PC-9 (cell line): ENCODE results near the gene GMDS. TPM values are rescaled to one million over a fixed set of nuclear protein-coding genes. Genes with fewer than 3 reads are reported as not detected.

Experiments used
- BruUV-seq: library from RNA; stranded (reverse); fragments of 400-500 nt; replicated peaks from 2 replicates; lab custom pipeline; 2021; lab: Mats Ljungman, UMichigan
- CTCF ChIA-PET: fragments of 300-600 bp; sonication (Branson Sonifier 250); formaldehyde crosslinking; loops from one replicate; lab custom pipeline; 2022; ENCODE audit warnings: antibody characterized with exemption; lab: Charles Lee
- POLR2A ChIA-PET: fragments of 300-600 bp; sonication (Branson Sonifier 250); formaldehyde crosslinking; loops from one replicate; lab custom pipeline; 2022; ENCODE audit warnings: antibody characterized with exemption; ENCODE audit not compliant: unreplicated experiment; lab: Charles Lee
- DNase-seq, 2 experiments: peaks; one replicate each; pipeline versions ENCODE4 v3.0.0 to v3.0.0-alpha.2; 2015 to 2022; ENCODE audit warnings: mixed read lengths in 1 of 2
- H2AFZ ChIP-seq: fragments of 200-600 bp; sonication (generic); 2 replicates; pipeline ENCODE4 v1.8.1; 2017; ENCODE audit warnings: antibody characterized with exemption
- H3F3A ChIP-seq: fragments of 200-600 bp; sonication (generic); 2 replicates; pipeline ENCODE4 v1.8.1; 2017; ENCODE audit warnings: antibody characterized with exemption, mild to moderate bottlenecking, low read depth; ENCODE audit not compliant: insufficient read depth
- H3K27ac ChIP-seq: fragments of 200-600 bp; sonication (generic); 2 replicates; pipeline ENCODE4 v1.6.1; 2016; ENCODE audit warnings: mixed run types
- H3K27me3 ChIP-seq: fragments of 200-600 bp; sonication (generic); 2 replicates; pipeline ENCODE4 v1.6.1; 2016; ENCODE audit warnings: low read depth, mixed run types; ENCODE audit not compliant: insufficient read depth
- H3K36me3 ChIP-seq: fragments of 200-600 bp; sonication (generic); 2 replicates; pipeline ENCODE4 v1.6.1; 2016; ENCODE audit warnings: low read depth, mixed run types
- H3K4me1 ChIP-seq: fragments of 200-600 bp; sonication (generic); replicated peaks from 2 replicates; pipeline ENCODE4 v1.6.1; 2016; ENCODE audit warnings: mixed run types; ENCODE audit not compliant: insufficient read depth
- H3K4me2 ChIP-seq: fragments of 200-600 bp; sonication (generic); 2 replicates; pipeline ENCODE4 v1.6.1; 2017; ENCODE audit warnings: mixed run types
- H3K4me3 ChIP-seq: fragments of 200-600 bp; sonication (generic); 2 replicates; pipeline ENCODE4 v1.6.1; 2016; ENCODE audit warnings: mixed run types
- H3K79me2 ChIP-seq: fragments of 200-600 bp; sonication (generic); 2 replicates; pipeline ENCODE4 v1.6.1; 2017; ENCODE audit warnings: low read depth, mixed run types
- H3K9me2 ChIP-seq: fragments of 200-600 bp; sonication (generic); 2 replicates; pipeline ENCODE4 v1.8.1; 2017; ENCODE audit warnings: mild to moderate bottlenecking; ENCODE audit not compliant: insufficient read depth
- H3K9me3 ChIP-seq: fragments of 200-600 bp; sonication (generic); 2 replicates; pipeline ENCODE4 v1.8.1; 2016; ENCODE audit warnings: low read depth; ENCODE audit not compliant: insufficient read depth
- H4K20me1 ChIP-seq: fragments of 200-600 bp; sonication (generic); 2 replicates; pipeline ENCODE4 v1.8.1; 2017; ENCODE audit not compliant: insufficient read depth
- EZH2 ChIP-seq: fragments of 200-600 bp; sonication (generic); IDR thresholded peaks from 2 replicates; pipeline ENCODE4 v1.8.0; 2017; ENCODE audit warnings: antibody characterized with exemption, low read depth
- intact Hi-C: fragments of 100-400 bp; cut with micrococcal nuclease; formaldehyde crosslinking; loops from one replicate; pipeline ENCODE4 v1.10.0; 2022; ENCODE audit not compliant: unreplicated experiment
- total RNA-seq: library from RNA; stranded (reverse); gene quantifications from 2 replicates; pipeline ENCODE4 v1.2.3, GENCODE V29; 2021
- TF ChIP-seq, protein P1 (sequence below): fragments of 200-600 bp; sonication (generic); conservative IDR thresholded peaks from 2 replicates; pipeline ENCODE4 v1.6.1; 2017; ENCODE audit warnings: mixed run types, antibody characterized with exemption, mild to moderate bottlenecking, moderate library complexity

The GMDS gene
- total RNA-seq, 1 experiment from 2014 or later = 30.1 TPM

GRCh38 chr6:2063547-2063946 is 181.9 kb downstream of the GMDS start:
- no peak overlapping the region for H3K27ac ChIP-seq
- no peaks in the 10 kb centered on the region; the same call in 1 of the 2 replicates for H4K20me1 ChIP-seq
- no peak for TF ChIP-seq EZH2
- no TSS peak for BruUV-seq
- H3K4me2 ChIP-seq = no peak overlapping the region
- intact Hi-C loops = no loop called here
- H3K4me3 ChIP-seq = no peak overlapping the region
- no peaks in the 10 kb centered on the region for H3K9me2 ChIP-seq
- no peaks in the 10 kb centered on the region for H3K79me2 ChIP-seq
- H3K9me3 ChIP-seq = no peaks in the 10 kb centered on the region
- H3K27me3 ChIP-seq = no peaks in the 10 kb centered on the region
- ChIA-PET POLR2A (no interaction called here), CTCF (no interaction called here)
- no peaks in the 10 kb centered on the region for H3K36me3 ChIP-seq
- H3F3A ChIP-seq = no peaks in the 10 kb centered on the region
- H2AFZ ChIP-seq = no peak overlapping the region
- no peak for DNase-seq
- H3K4me1 ChIP-seq = no peaks in the 10 kb centered on the region

GRCh38 chr6:2061880-2062279 is 183.5 kb downstream of the GMDS start:
- POLR2A ChIA-PET = no interaction called here
- Histone ChIP-seq H3K9me2 (no peaks in the 10 kb centered on the region), H3K36me3 (no peaks in the 10 kb centered on the region), H3K27me3 (no peaks in the 10 kb centered on the region), H3K9me3 (no peaks in the 10 kb centered on the region), H2AFZ (no peak overlapping the region), H3K4me1 (no peaks in the 10 kb centered on the region), H4K20me1 (no peaks in the 10 kb centered on the region; the same call in 1 of the 2 replicates), H3F3A (no peaks in the 10 kb centered on the region), H3K27ac (no peak overlapping the region), H3K79me2 (no peaks in the 10 kb centered on the region), H3K4me3 (no peak overlapping the region), H3K4me2 (no peak overlapping the region)
- intact Hi-C loops = no loop called here
- TF ChIP-seq, protein P1, sequence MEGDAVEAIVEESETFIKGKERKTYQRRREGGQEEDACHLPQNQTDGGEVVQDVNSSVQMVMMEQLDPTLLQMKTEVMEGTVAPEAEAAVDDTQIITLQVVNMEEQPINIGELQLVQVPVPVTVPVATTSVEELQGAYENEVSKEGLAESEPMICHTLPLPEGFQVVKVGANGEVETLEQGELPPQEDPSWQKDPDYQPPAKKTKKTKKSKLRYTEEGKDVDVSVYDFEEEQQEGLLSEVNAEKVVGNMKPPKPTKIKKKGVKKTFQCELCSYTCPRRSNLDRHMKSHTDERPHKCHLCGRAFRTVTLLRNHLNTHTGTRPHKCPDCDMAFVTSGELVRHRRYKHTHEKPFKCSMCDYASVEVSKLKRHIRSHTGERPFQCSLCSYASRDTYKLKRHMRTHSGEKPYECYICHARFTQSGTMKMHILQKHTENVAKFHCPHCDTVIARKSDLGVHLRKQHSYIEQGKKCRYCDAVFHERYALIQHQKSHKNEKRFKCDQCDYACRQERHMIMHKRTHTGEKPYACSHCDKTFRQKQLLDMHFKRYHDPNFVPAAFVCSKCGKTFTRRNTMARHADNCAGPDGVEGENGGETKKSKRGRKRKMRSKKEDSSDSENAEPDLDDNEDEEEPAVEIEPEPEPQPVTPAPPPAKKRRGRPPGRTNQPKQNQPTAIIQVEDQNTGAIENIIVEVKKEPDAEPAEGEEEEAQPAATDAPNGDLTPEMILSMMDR = no peak
- no peak for TF ChIP-seq EZH2
- DNase-seq = no peak
- CTCF ChIA-PET = no interaction called here
- no TSS peak for BruUV-seq

GRCh38 chr6:2055911-2056310 is 189.5 kb downstream of the GMDS start:
- H3K4me1 ChIP-seq = no peaks in the 10 kb centered on the region
- H3F3A ChIP-seq = no peaks in the 10 kb centered on the region
- no peak for DNase-seq
- no peak overlapping the region for H3K27ac ChIP-seq
- H3K27me3 ChIP-seq = no peaks in the 10 kb centered on the region
- H3K9me3 ChIP-seq = no peaks in the 10 kb centered on the region
- H4K20me1 ChIP-seq = no peaks in the 10 kb centered on the region
- H3K4me3 ChIP-seq = no peak overlapping the region
- ChIA-PET POLR2A (interaction anchor here (0.6 kb wide), 1 partner anchor 1385 kb away, joined by 6 read pairs; no protein-coding TSS in a partner anchor), CTCF (no interaction called here)
- TF ChIP-seq EZH2 = no peak
- TF ChIP-seq, protein P1 = no peak
- H3K79me2 ChIP-seq = no peaks in the 10 kb centered on the region
- no peak overlapping the region for H2AFZ ChIP-seq
- no TSS peak for BruUV-seq
- no peaks in the 10 kb centered on the region for H3K36me3 ChIP-seq
- no peaks in the 10 kb centered on the region for H3K9me2 ChIP-seq
- no peak overlapping the region for H3K4me2 ChIP-seq
- intact Hi-C loops = no loop called here

GRCh38 chr6:2055143-2055542 is 190.3 kb downstream of the GMDS start:
- no TSS peak for BruUV-seq
- H3F3A ChIP-seq = no peaks in the 10 kb centered on the region
- H3K4me3 ChIP-seq = no peak overlapping the region
- intact Hi-C loops = no loop called here
- no peaks in the 10 kb centered on the region for H3K9me3 ChIP-seq
- H2AFZ ChIP-seq = no peak overlapping the region
- no peak overlapping the region for H3K4me2 ChIP-seq
- H3K4me1 ChIP-seq = no peaks in the 10 kb centered on the region
- no peaks in the 10 kb centered on the region for H3K9me2 ChIP-seq
- POLR2A ChIA-PET = no interaction called here
- H3K27ac ChIP-seq = no peak overlapping the region
- no peak for DNase-seq
- no peaks in the 10 kb centered on the region for H3K79me2 ChIP-seq
- no peaks in the 10 kb centered on the region for H3K27me3 ChIP-seq
- H4K20me1 ChIP-seq = no peaks in the 10 kb centered on the region
- no peaks in the 10 kb centered on the region for H3K36me3 ChIP-seq
- CTCF ChIA-PET = no interaction called here
- no peak for TF ChIP-seq EZH2
- TF ChIP-seq, protein P1 = no peak
